Adrenal gland (tissue), 5 donors: ENCODE measurements around the gene GATA3.
"Not testable (repeated sequence)": the region's sequence is repeated elsewhere in the genome, so short reads cannot be mapped to it uniquely, and the experiment has no call there.

Experiments
- CTCF ChIP-seq, 6 experiments: fragments of 450-650 bp in 4 of 6; fragments of 200-600 bp in 2 of 6; sonication (generic) in 1 of 6; IDR thresholded peaks; 1 replicate in 5 of 6; 2 replicates in 1 of 6; pipeline versions ENCODE4 v1.5.1 to v1.8.0; 2016 to 2021; ENCODE audit warnings: antibody characterized with exemption in 6 of 6, mild to moderate bottlenecking in 2 of 6, moderate library complexity in 1 of 6
- POLR2A ChIP-seq, 2 donors: fragments of 450-650 bp; IDR thresholded peaks; one replicate each; pipeline ENCODE4 v1.6.1; 2017; ENCODE audit warnings: antibody characterized with exemption in 2 of 2, mild to moderate bottlenecking in 2 of 2, moderate library complexity in 1 of 2
- donor health status: DM: no; HTN: no; CAD: no.

GRCh38 chr10:8031211-8031610, 23.3 kb upstream of the GATA3 start:
- not testable (repeated sequence) for TF ChIP-seq CTCF, POLR2A (IDR thresholded peaks at IDR 0.05)
